IMR-90 (cell line): ENCODE data around the gene TMEM184B. TPM values are rescaled to one million over a fixed set of nuclear protein-coding genes. Genes with fewer than 3 reads are reported as not detected.
A peak's percentile ranks its signal among the peaks of the same experiment; 100 is the strongest.

Source experiments
- ATAC-seq: fragments of 200-7000 bp; cut with Tn5 transposase; 2 replicates; pipeline ENCODE4 v1.9.1; 2020; ENCODE audit warnings: low read depth, mild to moderate bottlenecking, moderate library complexity
- BruUV-seq: library from RNA; stranded (reverse); fragments of 400-500 nt; replicated peaks from 2 replicates; lab custom pipeline; 2021; lab: Mats Ljungman, UMichigan
- CTCF ChIA-PET: fragments of 300-600 bp; formaldehyde crosslinking; extraction: SDS; loops from one replicate; lab custom pipeline; 2021; ENCODE audit warnings: antibody characterized with exemption; lab: Yijun Ruan, JAX
- POLR2A ChIA-PET: fragments of 300-600 bp; sonication (Branson Sonifier 250); formaldehyde crosslinking; loops from one replicate; lab custom pipeline; 2022; ENCODE audit warnings: antibody characterized with exemption; ENCODE audit not compliant: unreplicated experiment; lab: Charles Lee
- DNase-seq: peaks from one replicate; pipeline ENCODE4 v3.0.0; 2013
- H2AFZ ChIP-seq: replicated peaks from 2 replicates; pipeline ENCODE3; 2013; ENCODE audit warnings: low read length, mild to moderate bottlenecking; ENCODE audit not compliant: poor library complexity
- H2AK5ac ChIP-seq: 2 replicates; pipeline ENCODE4 v1.6.1; 2013; ENCODE audit warnings: low read depth, low read length, inconsistent platforms
- H2AK9ac ChIP-seq: replicated peaks from 2 replicates; pipeline ENCODE3; 2013; ENCODE audit warnings: mild to moderate bottlenecking, low read depth, low read length, moderate library complexity; ENCODE audit not compliant: poor library complexity
- H2BK120ac ChIP-seq: 2 replicates; pipeline ENCODE4 v1.6.1; 2013; ENCODE audit warnings: low read depth, low read length, inconsistent platforms
- H2BK15ac ChIP-seq: 3 replicates; pipeline ENCODE4 v1.6.1; 2013; ENCODE audit warnings: low read depth, low read length, inconsistent platforms
- H2BK20ac ChIP-seq: 2 replicates; pipeline ENCODE4 v1.6.1; 2013; ENCODE audit warnings: low read depth, mild to moderate bottlenecking, inconsistent platforms, low read length, moderate library complexity
- H2BK5ac ChIP-seq: 2 replicates; pipeline ENCODE4 v1.6.1; 2013; ENCODE audit warnings: mild to moderate bottlenecking, low read depth, low read length, inconsistent platforms; ENCODE audit not compliant: poor library complexity, severe bottlenecking
- H3K14ac ChIP-seq: replicated peaks from 2 replicates; pipeline ENCODE4 v1.6.1; 2013; ENCODE audit warnings: low read depth, low read length, inconsistent platforms
- H3K18ac ChIP-seq: 2 replicates; pipeline ENCODE4 v1.6.1; 2013; ENCODE audit warnings: low read depth, low read length, control low read depth
- H3K23ac ChIP-seq: 2 replicates; pipeline ENCODE4 v1.6.1; 2013; ENCODE audit warnings: low read depth, low read length, inconsistent platforms
- H3K27ac ChIP-seq: 2 replicates; pipeline ENCODE4 v1.5.1; 2013; ENCODE audit warnings: mild to moderate bottlenecking, control low read depth, low read length; ENCODE audit not compliant: insufficient read depth
- H3K27me3 ChIP-seq: 2 replicates; pipeline ENCODE4 v1.6.1; 2013; ENCODE audit warnings: low read length; ENCODE audit not compliant: control insufficient read depth, insufficient read depth
- H3K36me3 ChIP-seq: 2 replicates; pipeline ENCODE4 v1.6.1; 2013; ENCODE audit warnings: low read length, mixed read lengths; ENCODE audit not compliant: control insufficient read depth, insufficient read depth
- H3K4ac ChIP-seq: 2 replicates; pipeline ENCODE4 v1.6.1; 2013; ENCODE audit warnings: low read depth, low read length, inconsistent platforms
- H3K4me1 ChIP-seq: 2 replicates; pipeline ENCODE4 v1.6.1; 2013; ENCODE audit warnings: low read length, mixed read lengths; ENCODE audit not compliant: control insufficient read depth, insufficient read depth
- H3K4me2 ChIP-seq: 2 replicates; pipeline ENCODE4 v1.6.1; 2013; ENCODE audit warnings: low read depth, mild to moderate bottlenecking, control low read depth, low read length, moderate library complexity
- H3K4me3 ChIP-seq: 2 replicates; pipeline ENCODE4 v1.5.1; 2013; ENCODE audit warnings: low read depth, mild to moderate bottlenecking, control low read depth, low read length, moderate library complexity; ENCODE audit not compliant: insufficient read depth
- H3K56ac ChIP-seq: 2 replicates; pipeline ENCODE4 v1.6.1; 2013; ENCODE audit warnings: low read length, inconsistent platforms; ENCODE audit not compliant: insufficient read depth; ENCODE audit errors: extremely low read depth
- H3K79me1 ChIP-seq, 2 experiments: 2 replicates each; pipeline ENCODE4 v1.6.1; 2013; ENCODE audit warnings: low read length in 2 of 2, inconsistent platforms in 1 of 2, low read depth in 1 of 2
- H3K9ac ChIP-seq: 2 replicates; pipeline ENCODE4 v1.6.1; 2013; ENCODE audit warnings: low read depth, low read length, control low read depth
- H3K9me1 ChIP-seq: 2 replicates; pipeline ENCODE4 v1.6.1; 2013; ENCODE audit warnings: low read length, inconsistent platforms; ENCODE audit not compliant: insufficient read depth
- H3K9me3 ChIP-seq: 2 replicates; pipeline ENCODE4 v1.6.1; 2013; ENCODE audit warnings: low read length; ENCODE audit not compliant: control insufficient read depth, insufficient read depth
- H4K20me1 ChIP-seq: 2 replicates; pipeline ENCODE4 v1.6.1; 2013; ENCODE audit warnings: low read length, inconsistent platforms; ENCODE audit not compliant: insufficient read depth
- H4K5ac ChIP-seq: 2 replicates; pipeline ENCODE4 v1.6.1; 2013; ENCODE audit warnings: mild to moderate bottlenecking, low read depth, low read length, control low read depth
- H4K8ac ChIP-seq, 2 experiments: 2 replicates each; pipeline ENCODE4 v1.6.1; 2013; ENCODE audit warnings: low read depth in 2 of 2, low read length in 2 of 2, control low read depth in 1 of 2, inconsistent platforms in 1 of 2
- H4K91ac ChIP-seq: 2 replicates; pipeline ENCODE4 v1.6.1; 2013; ENCODE audit warnings: low read depth, low read length, inconsistent platforms; ENCODE audit not compliant: insufficient read depth
- BHLHE40 ChIP-seq: fragments of 150-350 bp; IDR thresholded peaks from 2 replicates; pipeline ENCODE4 v1.6.1; 2016; ENCODE audit warnings: mild to moderate bottlenecking, low read depth, low read length
- CTCF ChIP-seq: conservative IDR thresholded peaks from 2 replicates; pipeline ENCODE4 v1.5.1; 2012; ENCODE audit warnings: mild to moderate bottlenecking, low read depth, low read length, improper control_type of control experiment
- MAZ ChIP-seq: IDR thresholded peaks from 2 replicates; pipeline ENCODE4 v1.6.1; 2012; ENCODE audit warnings: low read depth, mild to moderate bottlenecking, low read length, improper control_type of control experiment, moderate library complexity, borderline replicate concordance
- NFE2L2 ChIP-seq: fragments of 150-350 bp; IDR thresholded peaks from 2 replicates; pipeline ENCODE4 v1.6.1; 2016; ENCODE audit warnings: low read depth, mild to moderate bottlenecking, low read length
- RCOR1 ChIP-seq: IDR thresholded peaks from 2 replicates; pipeline ENCODE4 v1.6.1; 2012; ENCODE audit warnings: mild to moderate bottlenecking, low read length, improper control_type of control experiment; ENCODE audit not compliant: insufficient replicate concordance
- SMC3 ChIP-seq: fragments of 150-350 bp; IDR thresholded peaks from 2 replicates; pipeline ENCODE4 v1.6.1; 2016; ENCODE audit warnings: low read depth, mild to moderate bottlenecking, antibody characterized with exemption, low read length, moderate library complexity
- USF2 ChIP-seq: fragments of 150-350 bp; IDR thresholded peaks from 2 replicates; pipeline ENCODE4 v1.6.1; 2017; ENCODE audit warnings: mild to moderate bottlenecking, antibody characterized with exemption, low read length, low read depth
- WGBS, 2 experiments: methylation state at CpG; one replicate each; pipeline versions ENCODE4 v1.1.5 to v1.1.7; 2013; ENCODE audit warnings: missing lambda C conversion rate in 2 of 2; ENCODE audit not compliant: insufficient read length in 1 of 2; ENCODE audit errors: extremely low coverage in 2 of 2; 5-methylcytosine and 5-hydroxymethylcytosine counted together
- dilution Hi-C: fragments of 300-500 bp; cut with HindIII; formaldehyde crosslinking; loops from one replicate; pipeline ENCODE4 v1.14.3; 2018; ENCODE audit warnings: low sequenced_read_pairs; ENCODE audit not compliant: unreplicated experiment
- in situ Hi-C: fragments of 300-500 bp; cut with MboI; formaldehyde crosslinking; loops from 3 replicates; pipeline ENCODE4 v1.14.3; 2019; ENCODE audit warnings: low sequenced_read_pairs, inconsistent platforms, mixed read lengths
- intact Hi-C: fragments of 100-400 bp; cut with micrococcal nuclease; formaldehyde crosslinking; loops from 2 replicates; pipeline ENCODE4 v1.10.0; 2022
- polyA plus RNA-seq, 3 experiments: library from polyadenylated mRNA; depleted of rRNA; stranded (reverse); fragments of >200 nt; gene quantifications; 2 replicates each; pipeline ENCODE4 v1.2.3, GENCODE V29; 2012; ENCODE audit warnings: low replicate concordance in 1 of 3
- total RNA-seq: library from RNA; depleted of rRNA; stranded (reverse); fragments of >200 nt; gene quantifications from 2 replicates; pipeline ENCODE4 v1.2.3, GENCODE V29; 2012

The TMEM184B gene
- total and polyA plus RNA-seq, 2 of the 4 experiments (the other 2 are of a cell fraction) = 9.1 to 81.1 TPM

DNA sequence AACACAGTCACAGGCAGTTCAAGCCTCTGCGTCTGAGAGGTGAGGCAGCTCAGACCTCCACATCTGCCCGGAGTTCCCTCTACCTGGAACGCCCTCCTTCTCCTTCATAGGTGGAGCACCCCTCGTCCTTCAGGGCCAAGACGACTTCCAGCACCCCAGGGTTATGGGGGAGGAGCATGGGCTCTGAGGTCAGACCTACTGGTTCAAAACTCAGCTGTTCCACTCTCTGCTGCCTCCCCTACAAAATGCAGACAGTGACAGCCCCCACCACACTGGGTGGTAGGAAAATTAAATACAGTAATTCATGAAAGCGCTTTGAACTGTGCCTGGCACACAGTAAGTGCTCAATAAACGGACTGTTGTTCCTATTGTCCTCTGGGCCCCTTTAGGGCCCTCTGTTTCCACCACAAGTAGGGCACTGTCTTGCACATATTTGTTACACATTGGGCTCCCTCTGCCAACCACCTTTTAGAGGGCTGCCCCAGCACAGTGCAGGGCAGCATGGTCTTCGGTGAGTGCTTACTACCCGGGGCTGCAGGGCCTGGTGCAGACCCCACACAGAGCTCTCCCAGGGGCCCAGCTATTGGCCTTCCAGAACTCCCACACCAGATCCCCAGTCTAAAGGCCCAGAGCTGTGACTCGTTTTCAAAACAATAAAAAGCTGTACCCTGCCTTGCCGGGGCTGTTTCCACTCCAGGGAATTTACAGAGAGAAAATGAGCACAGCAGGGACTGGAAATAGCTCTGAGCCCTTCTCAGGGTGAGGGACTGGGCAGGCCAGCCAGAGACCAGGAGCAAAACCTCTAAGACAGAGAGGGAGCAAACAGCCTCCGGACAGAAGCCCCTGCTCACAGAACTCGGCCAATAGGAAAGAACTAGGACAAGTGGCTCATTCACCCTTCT is 2.5 kb downstream of the TMEM184B start:
- no peak overlapping the region for H3K4me3 ChIP-seq
- H3K56ac ChIP-seq = no peak overlapping the region
- no peaks in the 10 kb centered on the region for H3K27me3 ChIP-seq
- no peak overlapping the region for H3K14ac ChIP-seq
- H2AFZ ChIP-seq = no peak overlapping the region
- no peak overlapping the region for H4K8ac ChIP-seq
- H2BK120ac ChIP-seq = no peak overlapping the region
- H4K91ac ChIP-seq = no peak overlapping the region
- H3K9me3 ChIP-seq = no peaks in the 10 kb centered on the region
- no peak overlapping the region for H4K5ac ChIP-seq
- H3K9me1 ChIP-seq = peaks cover 39% of the 10 kb centered on the region
- in situ Hi-C loops (no loop called here), dilution Hi-C loops (no loop called here), intact Hi-C loops (no loop called here)
- CTCF ChIA-PET = no interaction called here
- POLR2A ChIA-PET = interaction anchor here (0.6 kb wide), 1 partner anchor 96 kb away, joined by 3 read pairs; no protein-coding TSS in a partner anchor
- H3K4me1 ChIP-seq = peaks cover 27% of the 10 kb centered on the region
- H3K18ac ChIP-seq = no peak overlapping the region
- H2BK20ac ChIP-seq = no peak overlapping the region
- no peak overlapping the region for H2AK9ac ChIP-seq
- TF ChIP-seq NFE2L2 (no peak), SMC3 (no peak), USF2 (no peak), BHLHE40 (no peak), RCOR1 (no peak), MAZ (no peak), CTCF (no peak)
- peak overlapping the region; percentile 99; the same call in 1 of the 2 replicates for H3K23ac ChIP-seq
- peaks cover 73% of the 10 kb centered on the region for H4K20me1 ChIP-seq
- 0 out of 2 replicates have a peak overlapping the region, but pooled peaks have one; percentile 0 for H3K27ac ChIP-seq
- H2BK5ac ChIP-seq = no peak overlapping the region
- H3K79me1 ChIP-seq = peaks cover 15 to 79% of the 10 kb centered on the region in 2 experiments; a peak in 3 of 4 replicates
- 60% methylated on average over 6 of the region's 13 CpGs; no CpG with 5 or more reads in 1 of the 2 experiments for WGBS, 2 experiments
- ATAC-seq (peak; percentile 2; the same call in 1 of the 2 replicates), DNase-seq (peak; percentile 14)
- BruUV-seq = no TSS peak
- peaks cover 2% of the 10 kb centered on the region; the same call in 1 of the 2 replicates for H3K36me3 ChIP-seq
- no peak overlapping the region for H3K4ac ChIP-seq
- 0 out of 2 replicates have a peak overlapping the region, but pooled peaks have one; percentile 26 for H2AK5ac ChIP-seq
- H2BK15ac ChIP-seq = no peak overlapping the region
- peak overlapping the region; percentile 24; the same call in 1 of the 2 replicates for H3K4me2 ChIP-seq
- no peak overlapping the region; the same call in 1 of the 2 replicates for H3K9ac ChIP-seq
